GM21576 (cell line): ENCODE measurements around the gene CTIF.
A peak's percentile ranks its signal among the peaks of the same experiment; 100 is the strongest.

Experiments
- ATAC-seq: cut with Tn5 transposase; IDR thresholded peaks from one replicate; pipeline ENCODE4 v1.9.1; 2021; ENCODE audit warnings: mild to moderate bottlenecking, moderate library complexity; ENCODE audit not compliant: unreplicated experiment

CTIF gene

DNA sequence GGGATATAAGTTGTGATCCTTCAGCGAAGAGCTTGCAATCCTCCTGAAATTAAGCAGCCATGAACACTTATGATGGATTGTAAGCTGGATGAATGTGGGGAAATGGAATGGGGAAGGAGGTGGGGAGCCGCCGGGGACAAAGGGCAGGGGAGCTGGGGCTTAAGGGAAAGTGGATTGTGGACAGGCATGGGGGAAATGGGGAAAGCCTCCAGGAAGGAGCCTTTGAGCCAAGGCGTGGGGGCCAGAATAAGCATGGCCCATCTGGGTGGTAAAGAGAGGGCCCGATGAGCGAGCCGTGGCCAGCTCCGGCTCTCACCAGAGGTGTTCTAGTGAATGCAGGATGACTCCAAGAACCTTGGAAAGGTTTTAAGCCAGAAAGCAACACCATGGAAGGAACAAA is 288.0 kb downstream of the CTIF start:
- ATAC-seq: no peak

DNA sequence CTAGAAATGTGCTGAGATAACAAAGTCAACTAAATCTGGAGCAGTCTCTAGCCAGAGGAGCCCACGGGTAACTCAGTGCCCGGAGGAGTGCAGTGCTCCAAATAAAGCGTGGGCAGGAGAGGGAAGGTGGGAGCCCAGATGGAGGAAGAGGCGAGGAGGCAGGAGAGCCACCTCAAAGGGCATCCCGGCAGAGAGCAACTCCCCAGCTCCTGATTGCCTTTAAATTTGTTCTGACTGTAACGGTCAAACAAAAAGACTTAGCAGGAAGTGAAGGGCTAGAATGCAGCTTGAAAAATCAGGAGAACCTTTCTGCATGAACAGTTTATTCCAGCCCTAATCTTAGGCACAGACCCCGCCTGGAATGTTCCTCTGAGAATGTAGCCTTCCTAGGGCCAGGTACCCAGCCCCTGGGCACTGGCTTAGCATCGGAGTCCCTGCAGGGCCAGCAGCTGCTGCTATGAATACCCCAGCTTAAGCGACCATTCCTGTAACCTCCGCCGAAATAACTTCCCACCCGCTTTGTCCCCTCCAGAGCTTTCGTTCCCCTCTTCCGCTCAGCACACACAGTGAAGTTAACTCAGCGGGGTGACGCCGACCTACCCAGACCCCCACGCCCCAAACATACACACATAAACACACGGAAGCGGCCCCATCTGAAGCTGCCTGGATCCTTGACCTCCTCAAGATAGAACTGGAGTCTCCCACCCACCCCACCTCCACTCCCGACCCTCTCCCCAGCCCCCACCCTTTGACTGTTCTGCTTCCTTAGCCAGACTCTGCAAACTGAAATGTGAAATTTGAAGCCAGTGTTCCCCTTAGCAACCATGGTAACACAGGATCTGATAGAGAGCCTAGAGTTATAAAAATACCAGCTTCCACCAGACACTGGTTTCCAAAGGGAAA is 288.7 kb downstream of the CTIF start:
- ATAC-seq: no peak

DNA sequence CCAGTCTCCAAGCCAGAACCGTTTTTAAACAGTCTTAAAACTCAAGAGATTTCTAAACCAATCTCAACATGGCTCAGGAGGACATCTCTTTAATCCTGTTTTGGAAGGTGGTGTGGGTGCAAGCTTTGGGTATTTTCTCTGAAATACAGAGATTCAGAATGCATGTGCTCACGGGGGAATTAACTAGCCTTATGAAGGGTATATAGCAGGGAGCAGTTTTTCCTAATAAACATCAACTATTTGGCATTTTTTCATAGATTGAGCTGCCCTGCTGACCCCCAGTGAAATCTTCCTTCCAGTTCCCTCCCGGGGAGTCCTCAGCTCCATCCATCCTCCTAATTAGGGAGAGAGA is 289.3 kb downstream of the CTIF start:
- no peak for ATAC-seq

GRCh38 chr18:48828691-48829442 is 290.0 kb downstream of the CTIF start:
- ATAC-seq: no peak

- no peak for ATAC-seq
Measured at GRCh38 chr18:48829443-48830149, 290.8 kb downstream of the CTIF start.

DNA sequence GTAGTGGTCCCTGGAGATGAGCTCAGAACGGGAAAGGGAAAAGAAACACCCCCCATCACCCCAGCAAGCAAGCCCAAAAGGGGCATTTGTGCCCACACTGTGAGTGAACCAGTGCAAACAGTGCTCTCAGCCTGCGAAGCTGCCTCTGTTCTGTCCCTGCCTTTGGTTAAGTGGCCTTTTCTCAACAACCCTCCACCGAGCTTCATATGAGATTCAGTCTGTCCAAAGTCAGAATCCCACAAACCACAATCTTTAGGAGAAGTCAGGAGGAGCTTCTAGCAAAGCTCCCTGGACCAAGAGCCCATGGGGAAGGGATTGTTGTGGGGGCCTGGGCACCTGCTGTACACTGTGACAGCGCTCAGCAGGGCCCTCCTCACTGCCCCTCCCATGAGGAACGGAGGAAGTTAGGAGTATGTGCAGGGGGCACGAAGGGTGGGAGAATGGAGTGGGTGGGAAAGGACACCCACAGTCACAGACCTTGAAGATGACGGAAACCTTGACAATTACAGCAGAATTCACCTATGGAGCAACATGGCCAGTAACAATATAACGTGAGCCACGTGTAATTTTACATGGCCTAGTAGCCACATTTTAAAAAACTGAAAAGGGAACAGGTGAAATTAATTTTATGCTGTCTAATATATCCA is 292.4 kb downstream of the CTIF start:
- no peak for ATAC-seq

GRCh38 chr18:48831802-48832201 is 293.0 kb downstream of the CTIF start:
- ATAC-seq: no peak

- no peak for ATAC-seq
Measured at GRCh38 chr18:48832938-48833700, 294.3 kb downstream of the CTIF start.

- ATAC-seq: peak; percentile 76
Measured at GRCh38 chr18:48833701-48834412, 295.0 kb downstream of the CTIF start.

DNA sequence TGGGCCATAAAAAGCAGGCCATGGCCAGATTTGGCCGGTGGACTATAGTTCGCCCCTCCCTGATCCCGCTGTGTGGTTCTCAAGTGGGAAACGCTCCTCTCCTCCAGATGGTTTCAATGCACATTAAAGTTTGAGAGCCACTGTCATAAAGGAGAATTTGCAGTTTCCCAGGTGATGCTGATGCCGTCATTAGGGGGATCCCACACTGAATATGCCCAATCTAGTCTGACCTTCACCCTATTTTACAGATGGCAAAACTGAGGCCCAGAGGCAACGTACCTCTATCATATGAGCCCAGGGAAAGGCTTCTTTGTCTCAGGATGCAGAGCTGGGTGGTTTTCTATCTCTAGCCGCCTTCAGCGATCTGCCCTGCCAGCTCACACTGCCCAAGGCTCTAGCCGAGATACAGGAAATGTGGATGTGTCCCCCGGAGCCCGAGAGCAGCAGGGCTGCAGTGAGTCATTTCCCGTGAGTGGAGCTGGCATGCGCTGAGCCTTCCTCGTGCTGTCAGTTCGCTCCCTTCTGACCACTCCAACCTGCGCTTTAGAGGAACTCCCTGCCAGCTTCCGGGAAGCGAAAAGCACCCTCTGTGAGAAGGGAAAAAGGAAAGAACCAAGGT is 295.7 kb downstream of the CTIF start:
- ATAC-seq: peak; percentile 45

- ATAC-seq: no peak
Measured at GRCh38 chr18:48835119-48835518, 296.3 kb downstream of the CTIF start.

DNA sequence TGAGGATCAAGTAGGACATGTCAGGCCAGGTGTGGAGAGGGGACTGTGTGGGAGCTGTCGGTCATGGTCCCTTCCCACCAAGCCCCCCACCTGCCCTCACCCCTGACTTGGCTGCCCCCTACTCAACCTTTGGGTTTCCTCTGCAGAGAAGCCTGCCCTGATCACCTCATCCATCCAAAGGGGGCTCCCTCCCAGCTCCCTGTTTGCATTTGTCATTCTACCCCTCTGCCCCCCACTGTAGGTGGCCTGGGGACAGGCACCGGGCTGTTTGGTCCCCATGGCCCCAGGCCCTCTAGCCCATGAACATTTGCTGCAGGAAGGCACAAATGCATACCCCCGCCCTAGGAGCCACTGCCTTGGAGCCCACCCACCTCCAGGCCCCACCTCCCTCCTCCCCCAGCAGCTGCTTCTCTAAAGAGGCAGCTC is 296.9 kb downstream of the CTIF start:
- no peak for ATAC-seq

- ATAC-seq: no peak
Measured at GRCh38 chr18:48836231-48836805, 297.5 kb downstream of the CTIF start.

- ATAC-seq: no peak
Measured at GRCh38 chr18:48836806-48837615, 298.2 kb downstream of the CTIF start.

DNA sequence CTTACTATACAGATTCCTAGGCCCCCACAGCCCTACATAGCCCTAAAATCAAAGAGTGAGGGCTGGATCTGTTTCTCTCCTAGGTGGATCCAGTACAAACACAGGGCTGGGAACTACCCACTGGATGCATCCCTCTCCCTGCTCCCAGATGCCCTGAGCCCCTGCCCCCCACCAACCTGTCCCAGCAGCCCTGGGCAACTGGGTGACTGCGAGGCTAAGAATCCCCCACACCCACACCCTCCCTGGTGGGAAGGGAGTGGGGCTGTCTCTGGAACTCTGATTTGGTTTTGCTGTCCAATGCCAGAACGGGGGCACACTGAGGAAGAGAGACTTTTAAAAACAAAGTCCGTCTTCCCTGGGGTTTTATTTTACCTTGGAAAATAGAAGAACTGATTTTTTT is 298.8 kb downstream of the CTIF start:
- ATAC-seq: no peak

DNA sequence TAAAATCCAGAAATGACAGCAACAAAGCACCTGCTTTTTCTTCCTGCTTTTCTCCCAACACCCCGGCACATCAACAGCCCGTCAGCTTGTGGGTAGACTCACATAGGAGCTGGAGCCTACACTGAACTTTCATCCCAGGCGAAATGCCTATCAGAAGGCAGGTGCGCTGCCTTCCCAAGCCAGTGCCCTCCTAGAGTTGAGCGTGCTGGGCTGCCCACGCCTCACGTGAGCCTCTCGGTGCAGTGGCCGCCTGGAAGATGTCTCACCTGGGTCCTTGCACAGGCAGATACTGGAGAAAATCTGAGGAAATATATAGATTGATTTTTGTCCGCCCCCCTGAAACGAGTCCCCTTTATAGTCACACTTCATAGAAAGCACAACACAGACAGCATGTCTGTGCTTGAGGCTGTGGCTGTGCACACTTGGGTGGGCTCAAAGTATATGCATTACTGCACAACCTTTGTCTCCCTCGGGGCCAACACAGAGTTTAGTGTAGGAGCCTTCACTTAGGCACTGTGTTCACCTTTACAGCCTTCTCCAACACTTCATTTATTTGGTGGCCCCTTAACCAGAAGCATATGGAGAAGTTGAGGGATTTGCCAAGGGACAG is 299.4 kb downstream of the CTIF start:
- no peak for ATAC-seq

- no peak for ATAC-seq
Measured at GRCh38 chr18:48838921-48839818, 300.3 kb downstream of the CTIF start.
